Activated T-helper 1 cell treated with anti-CD3 and anti-CD28 coated beads, Interleukin-12 subunit alpha, Interleukin-12 subunit beta, Interleukin-2, Interleukin-4 antibody, amounts not matched to agents 30 ng/mL and 10 ng/mL and 1 ng/mL, durations not matched to agents 14 hours and 24 hours and 36 hours (primary cell): ENCODE results near the gene OLA1. TPM values are rescaled to one million over a fixed set of nuclear protein-coding genes. Genes with fewer than 3 reads are reported as not detected.

Experiments used
- DNase-seq: peaks from one replicate; pipeline ENCODE4 v3.0.0; 2021; ENCODE audit warnings: low spot score
- H3K27ac Mint-ChIP-seq: one replicate; pipeline ENCODE4 v1.8.0; 2021; ENCODE audit warnings: mild to moderate bottlenecking, mixed read lengths
- H3K27me3 Mint-ChIP-seq: one replicate; pipeline ENCODE4 v1.8.0; 2022; ENCODE audit warnings: mild to moderate bottlenecking, moderate library complexity, mixed read lengths; ENCODE audit not compliant: insufficient read depth
- H3K36me3 Mint-ChIP-seq: one replicate; pipeline ENCODE4 v1.8.0; 2021; ENCODE audit warnings: low read depth, mixed read lengths
- H3K4me1 Mint-ChIP-seq: one replicate; pipeline ENCODE4 v1.8.0; 2021; ENCODE audit warnings: low read depth, mixed read lengths
- H3K4me3 Mint-ChIP-seq: one replicate; pipeline ENCODE4 v1.8.0; 2021; ENCODE audit warnings: mild to moderate bottlenecking, moderate library complexity, mixed read lengths
- H3K9me3 Mint-ChIP-seq: one replicate; pipeline ENCODE4 v1.8.0; 2021; ENCODE audit warnings: mixed read lengths
- intact Hi-C: fragments of 100-400 bp; cut with micrococcal nuclease; formaldehyde crosslinking; loops from one replicate; pipeline ENCODE4 v1.15.1; 2024
- total RNA-seq: library from RNA; stranded (reverse); gene quantifications from 2 replicates; pipeline ENCODE4 v1.2.3, GENCODE V29; 2022

Gene OLA1
- total RNA-seq, 1 donor from 2014 or later = 132 TPM

DNA sequence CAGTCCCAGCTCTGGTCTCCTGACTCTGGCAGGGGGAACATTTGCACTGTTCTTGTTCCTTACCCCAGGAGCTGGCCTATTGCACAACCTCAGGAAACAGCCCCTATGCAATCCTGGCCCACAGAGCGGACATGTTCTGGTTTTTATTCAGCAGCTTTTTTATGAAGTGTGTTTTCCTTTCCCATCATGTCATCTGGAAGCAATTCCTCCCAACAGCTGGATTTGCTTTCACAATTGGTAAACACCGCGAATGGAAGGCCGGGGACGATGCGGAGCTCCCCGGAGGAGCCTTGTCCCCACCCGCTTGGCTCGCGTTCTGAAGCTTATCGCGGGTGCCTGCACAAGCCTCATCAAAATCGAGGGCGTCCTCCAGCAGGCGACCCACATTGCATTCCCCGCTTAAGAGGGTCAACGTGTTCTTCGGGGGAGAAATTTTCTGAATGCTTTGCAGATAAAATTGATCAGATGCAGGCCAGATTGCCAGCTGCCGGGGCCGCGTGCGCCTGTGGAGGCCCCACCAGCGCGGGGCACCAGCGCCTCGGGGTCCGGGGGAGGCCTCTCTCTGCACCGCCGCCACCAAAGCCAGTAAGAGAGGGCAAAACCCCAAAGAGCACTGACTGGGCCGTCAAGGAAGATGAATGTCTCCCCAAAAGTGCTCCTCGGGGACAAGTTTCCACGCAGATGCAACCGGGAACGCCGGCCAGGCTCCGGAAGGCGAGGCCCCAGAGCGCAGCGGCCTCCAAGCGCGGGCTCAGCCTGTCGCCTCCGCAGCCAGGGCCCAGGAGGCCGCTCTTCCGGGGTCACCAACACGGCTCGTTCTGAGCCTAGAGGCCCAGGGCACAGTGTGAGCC is 222.8 kb downstream of the OLA1 start:
- intact Hi-C loops = no loop called here
- Mint-ChIP-seq H3K4me3 (no peak overlapping the region), H3K36me3 (no peaks in the 10 kb centered on the region), H3K27ac (no peak overlapping the region), H3K4me1 (no peaks in the 10 kb centered on the region), H3K9me3 (peaks cover 2% of the 10 kb centered on the region), H3K27me3 (no peaks in the 10 kb centered on the region)
- no peak for DNase-seq

DNA sequence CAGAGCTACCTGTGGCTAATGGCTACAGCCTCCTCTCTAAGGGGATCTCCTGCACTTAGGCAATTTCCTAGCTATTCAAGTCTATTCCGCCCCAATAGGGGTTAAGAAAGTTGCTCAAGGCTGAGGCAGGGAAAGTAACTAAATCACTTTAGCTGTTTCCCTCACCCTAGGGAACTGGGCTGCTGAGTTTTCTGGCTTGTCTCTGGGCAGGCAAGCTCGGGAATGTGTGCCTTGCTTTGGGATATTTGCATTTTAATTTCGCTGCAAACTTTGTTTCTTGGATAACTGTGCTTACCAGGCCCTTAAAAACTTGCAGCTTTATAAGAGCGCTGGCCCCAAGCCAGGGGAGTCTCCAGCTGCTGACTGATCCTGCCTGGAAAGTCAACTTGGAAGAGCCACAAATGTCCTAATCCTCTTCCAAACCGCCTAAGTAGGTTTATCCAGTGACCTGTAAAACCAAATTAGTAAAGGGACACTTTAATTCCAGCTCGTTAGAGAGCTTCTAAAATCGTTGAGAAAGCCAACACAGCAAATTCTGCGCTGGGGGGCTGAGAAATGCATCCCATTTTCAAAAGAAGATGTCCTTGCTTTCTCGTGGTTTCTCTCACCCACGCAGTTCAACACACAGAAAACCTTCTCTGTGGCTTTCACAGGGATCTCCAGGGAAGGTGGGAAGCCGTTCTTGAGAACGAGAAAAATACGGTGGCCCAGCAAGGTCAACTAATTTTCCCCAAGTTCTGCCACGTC is 223.6 kb downstream of the OLA1 start:
- no peak overlapping the region for H3K27ac Mint-ChIP-seq
- H3K4me3 Mint-ChIP-seq = no peak overlapping the region
- no peak for DNase-seq
- H3K27me3 Mint-ChIP-seq = no peaks in the 10 kb centered on the region
- intact Hi-C loops = no loop called here
- H3K36me3 Mint-ChIP-seq = no peaks in the 10 kb centered on the region
- no peaks in the 10 kb centered on the region for H3K4me1 Mint-ChIP-seq
- peaks cover 2% of the 10 kb centered on the region for H3K9me3 Mint-ChIP-seq

- Mint-ChIP-seq H3K27me3 (no peaks in the 10 kb centered on the region), H3K4me3 (no peak overlapping the region), H3K27ac (no peak overlapping the region), H3K9me3 (peaks cover 2% of the 10 kb centered on the region), H3K4me1 (no peaks in the 10 kb centered on the region), H3K36me3 (no peaks in the 10 kb centered on the region)
- intact Hi-C loops = no loop called here
- no peak for DNase-seq
Measured at GRCh38 chr2:174023591-174024523, 224.5 kb downstream of the OLA1 start.

Other genes with a start within 250 kb of the OLA1 start
- gene SP9, start 86.4 kb upstream of the OLA1 start, total RNA-seq = not detected in 2 replicates
- 14.0 and 19.8 TPM in 2 replicates for gene SCRN3, start 147.2 kb upstream of the OLA1 start, total RNA-seq
- 2.7 and 2.9 TPM in 2 replicates for gene GPR155, start 238.5 kb upstream of the OLA1 start, total RNA-seq